HG02610 (cell line): Measurements from ENCODE around the gene ABCA13.

ENCODE experiments used
- ATAC-seq: cut with Tn5 transposase; IDR thresholded peaks from one replicate; pipeline ENCODE4 v1.9.1; 2021; ENCODE audit warnings: mild to moderate bottlenecking, moderate library complexity; ENCODE audit not compliant: unreplicated experiment

ABCA13 gene

DNA sequence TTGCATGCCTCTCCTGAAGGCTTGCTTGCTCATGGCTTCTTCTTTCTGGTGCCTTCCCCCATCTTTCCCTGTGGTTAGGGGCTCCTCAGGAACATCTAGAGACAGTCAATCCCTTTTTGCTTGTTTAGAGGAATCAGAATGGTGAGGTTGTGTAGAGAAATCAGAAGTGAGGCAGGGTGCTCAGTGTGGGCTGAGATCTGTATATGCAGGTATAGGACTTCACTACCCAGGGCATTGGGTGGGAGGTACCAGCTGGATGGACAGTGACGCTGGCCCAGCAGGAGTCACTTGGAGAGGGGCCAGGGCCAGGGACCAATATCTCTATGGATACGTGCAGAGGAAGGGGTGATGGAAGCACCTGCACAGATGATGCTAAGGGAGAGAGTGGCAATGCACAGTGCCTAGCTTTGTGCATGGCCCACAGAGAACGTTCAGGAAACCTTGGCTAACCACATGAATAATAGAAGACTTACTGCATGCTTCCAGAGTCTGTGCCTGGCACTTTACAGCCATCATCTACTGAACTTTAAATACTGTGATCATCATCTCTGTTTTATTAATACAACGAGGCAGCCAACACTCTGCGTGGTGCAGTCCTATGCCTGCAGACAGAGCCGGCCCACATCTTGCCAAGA lies 255.2 kb downstream of the ABCA13 start:
- no peak for ATAC-seq

DNA sequence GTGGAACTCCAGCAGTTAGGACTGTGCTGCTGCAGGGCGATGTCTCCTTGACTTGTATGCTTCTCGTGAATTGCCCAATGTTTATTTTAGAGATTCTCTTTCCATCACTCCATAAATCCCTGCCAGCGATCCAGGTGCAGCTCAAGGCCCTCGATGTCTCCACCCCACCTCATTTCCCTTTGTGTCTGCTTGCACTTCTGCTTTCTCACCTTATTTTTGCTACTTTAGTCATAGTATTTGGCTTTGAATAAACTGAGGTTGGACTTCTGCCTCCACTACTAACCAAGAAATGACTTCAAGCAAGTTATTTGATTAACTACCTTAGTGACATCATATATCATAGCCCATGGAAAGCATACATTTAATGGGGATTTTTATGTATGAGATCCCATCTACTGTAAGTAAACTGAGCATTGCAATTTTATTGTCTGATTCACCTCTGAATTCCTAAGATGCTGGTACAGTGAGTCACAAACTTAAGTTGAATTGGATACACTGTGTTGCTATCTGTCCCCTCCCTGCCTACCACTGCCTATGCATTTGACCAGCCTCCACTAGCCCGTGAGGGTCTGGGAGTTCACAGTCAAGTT lies 255.8 kb downstream of the ABCA13 start:
- no peak for ATAC-seq

DNA sequence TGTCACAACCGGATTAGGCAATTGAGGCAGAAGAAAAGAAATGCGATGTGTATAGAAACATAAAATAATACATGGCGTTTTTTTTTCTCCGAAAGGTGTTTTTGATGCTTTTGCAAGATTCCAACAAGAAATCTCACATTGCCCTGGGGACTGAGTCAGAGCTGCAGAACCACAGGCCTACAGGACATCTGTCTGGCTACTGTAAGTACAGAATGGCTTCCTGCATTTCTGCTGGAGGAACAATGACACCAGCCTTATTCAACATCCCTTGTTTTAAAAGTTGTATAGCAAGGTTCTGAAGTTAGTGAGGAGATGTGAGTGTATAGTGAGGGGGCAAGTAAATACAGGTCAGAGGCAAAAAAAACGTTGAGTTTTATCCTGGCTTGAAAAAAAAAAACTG lies 256.4 kb downstream of the ABCA13 start:
- no peak for ATAC-seq

DNA sequence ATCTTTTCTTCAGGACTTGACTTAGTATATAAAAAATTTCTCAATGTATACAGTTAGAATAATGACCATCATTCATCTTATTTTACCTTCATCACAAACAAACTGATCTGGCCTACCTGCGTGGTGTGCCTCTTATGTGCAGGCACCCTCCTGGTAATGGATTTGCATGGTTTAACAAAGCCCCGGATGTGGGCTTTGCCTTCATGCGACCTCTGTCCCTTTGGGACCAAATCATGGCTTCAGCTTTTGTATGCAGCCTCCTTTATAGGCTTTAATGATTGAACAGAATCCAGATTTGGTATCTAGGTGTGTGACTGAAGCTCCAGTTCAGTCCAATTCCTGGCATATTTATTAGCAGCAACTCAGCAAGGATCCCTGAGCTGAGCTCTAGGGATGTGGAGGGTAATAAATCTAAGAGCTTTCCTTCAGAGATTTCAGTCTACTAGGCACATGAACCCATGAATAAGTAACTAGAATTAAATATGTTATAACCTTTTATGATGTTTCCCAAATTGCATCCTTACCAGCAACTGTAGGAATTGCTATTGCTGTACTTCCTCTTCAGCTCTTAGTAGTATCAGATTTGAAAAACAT lies 256.9 kb downstream of the ABCA13 start:
- no peak for ATAC-seq

DNA sequence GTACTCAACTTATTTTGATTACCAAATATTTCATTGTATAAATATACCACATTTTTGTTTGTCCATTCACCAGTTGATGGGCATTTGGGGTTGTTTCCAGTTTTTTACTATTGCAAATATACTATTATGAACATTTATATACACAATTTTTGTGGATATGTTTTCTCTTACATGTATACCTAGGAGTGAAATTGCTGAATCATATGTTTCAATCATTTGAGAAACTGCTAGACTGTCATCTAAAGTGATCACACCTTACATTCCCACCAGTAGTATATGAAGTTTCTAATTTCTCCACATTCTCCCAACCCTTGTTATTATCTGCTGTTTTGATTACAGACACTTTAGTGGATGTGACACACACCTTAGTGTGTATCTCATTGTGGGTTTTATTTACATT lies 257.9 kb downstream of the ABCA13 start:
- ATAC-seq, result no peak

DNA sequence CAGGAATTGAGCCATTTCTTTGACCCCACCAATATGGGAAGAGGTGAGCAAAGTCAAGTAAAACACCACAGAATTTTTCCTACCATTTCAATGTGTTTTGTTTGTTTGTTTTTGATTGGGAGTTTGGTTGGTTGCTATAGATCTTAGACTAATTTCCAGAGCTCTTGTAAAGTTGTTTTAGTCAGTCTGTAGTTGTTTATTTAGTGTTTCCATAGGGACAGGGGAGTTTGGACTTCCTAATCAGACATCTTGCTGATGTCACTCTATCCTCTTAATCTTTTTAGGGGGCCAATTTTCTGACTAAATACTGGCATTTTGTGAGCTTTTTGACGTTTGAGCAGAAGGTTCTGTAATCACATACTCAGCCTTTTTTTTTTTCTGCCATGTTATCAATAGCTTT lies 266.9 kb downstream of the ABCA13 start:
- ATAC-seq, result no peak

DNA sequence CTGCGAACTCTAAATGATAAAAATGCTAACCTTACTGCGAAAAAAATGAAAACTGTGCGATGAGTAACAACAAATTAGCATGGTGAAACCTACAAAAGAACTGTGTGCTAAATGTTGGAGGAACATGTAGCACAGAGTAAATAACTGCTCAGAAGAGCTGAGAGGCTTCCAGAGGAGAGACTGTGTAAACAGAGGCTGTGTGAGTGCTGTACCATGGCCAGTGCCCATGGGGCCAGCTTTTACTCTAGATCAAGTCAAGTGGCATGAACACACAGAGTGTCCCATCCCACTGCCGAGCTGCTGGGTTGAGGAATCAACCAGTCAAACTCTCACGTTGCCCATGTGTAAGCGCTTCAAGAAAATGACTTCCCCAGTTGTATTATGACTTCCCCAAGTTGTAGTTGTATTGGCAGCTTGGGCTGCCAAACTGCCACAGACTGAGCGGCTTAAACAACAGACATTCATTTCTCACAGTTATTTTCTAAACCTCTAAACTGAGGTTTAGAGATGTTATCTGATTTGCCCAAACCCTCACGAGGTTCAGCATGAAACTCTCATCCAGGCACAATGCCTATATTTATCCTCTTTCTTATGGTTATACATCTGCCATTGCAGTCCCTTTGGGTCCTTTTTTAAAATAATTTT lies 270.7 kb downstream of the ABCA13 start:
- ATAC-seq, result no peak

DNA sequence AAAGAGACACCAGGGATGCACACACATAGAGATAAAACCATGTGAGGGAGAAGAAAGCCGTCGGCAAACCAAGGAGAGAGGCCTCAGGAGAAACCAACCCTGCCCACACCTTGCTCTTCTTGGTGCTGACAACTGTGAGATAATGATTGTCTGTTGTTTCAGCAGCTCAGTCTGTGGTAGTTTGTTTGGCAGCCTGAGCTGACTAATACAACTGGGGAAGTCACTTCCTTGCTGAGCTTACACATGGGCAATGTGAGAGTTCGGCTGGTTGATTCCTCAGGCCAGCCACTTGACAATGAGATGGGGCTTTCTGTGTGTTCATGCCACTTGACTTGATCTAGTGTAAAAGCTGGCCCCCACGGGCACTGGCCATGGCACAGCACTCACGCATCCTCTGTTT lies 271.8 kb downstream of the ABCA13 start:
- no peak for ATAC-seq

DNA sequence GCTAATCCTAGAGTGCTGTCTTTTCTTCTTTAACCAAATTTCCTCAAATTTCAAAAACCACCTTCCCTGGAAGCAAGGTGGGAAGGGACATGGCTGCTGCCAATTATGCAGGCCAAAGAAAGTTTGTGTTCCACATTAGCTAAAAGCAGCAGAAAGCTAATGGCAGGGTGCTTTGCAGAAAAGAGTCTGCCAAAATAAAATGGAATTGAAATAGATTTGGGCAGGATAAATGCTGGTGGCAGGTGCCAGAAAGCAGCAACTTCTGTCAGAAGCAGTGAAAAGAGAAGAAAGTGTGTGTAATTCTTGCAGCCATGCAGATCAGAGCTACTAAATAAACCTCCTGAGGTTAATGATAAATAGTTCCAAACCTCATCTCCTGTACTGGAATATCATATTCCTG lies 275.5 kb downstream of the ABCA13 start:
- no peak for ATAC-seq

DNA sequence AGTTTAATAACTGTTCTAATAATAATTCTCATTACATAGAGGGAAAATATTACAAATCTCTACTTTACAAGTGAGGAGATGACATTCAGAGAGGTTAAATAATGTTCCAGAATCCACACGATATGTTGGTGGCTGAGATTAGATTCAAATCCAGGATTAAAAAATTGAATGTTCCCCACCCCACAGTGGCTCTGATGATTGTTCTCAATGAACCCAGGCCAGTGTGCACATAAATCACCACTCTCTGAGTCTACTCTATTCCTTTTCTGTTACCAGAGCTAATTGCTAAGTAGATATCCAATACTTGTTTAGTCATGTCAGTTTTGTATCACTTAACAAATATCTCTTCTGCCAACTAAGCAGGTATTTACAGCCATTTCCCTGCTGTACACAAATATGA lies 281.0 kb downstream of the ABCA13 start:
- no peak for ATAC-seq

DNA sequence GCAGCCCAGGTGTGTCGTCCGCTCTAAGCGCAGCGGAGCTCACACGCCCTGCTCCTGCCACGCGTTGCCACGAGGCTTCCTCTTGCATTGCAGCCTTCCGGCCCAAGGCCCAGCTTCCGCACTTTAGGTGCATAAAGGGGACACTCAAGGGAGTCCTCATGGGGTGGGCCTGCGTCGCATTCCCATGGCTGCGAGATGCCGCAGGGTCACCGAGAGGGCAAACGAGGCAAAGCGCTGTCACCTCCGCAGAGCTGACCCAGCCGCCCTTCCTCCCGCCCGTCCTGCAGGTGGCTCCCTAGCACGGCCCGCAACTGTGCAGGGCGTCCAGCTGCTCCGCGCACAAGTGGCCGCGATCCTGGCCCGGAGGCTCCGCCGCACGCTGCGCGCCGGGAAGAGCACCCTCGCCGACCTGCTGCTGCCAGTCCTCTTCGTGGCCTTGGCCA lies 283.5 kb downstream of the ABCA13 start:
- no peak for ATAC-seq

DNA sequence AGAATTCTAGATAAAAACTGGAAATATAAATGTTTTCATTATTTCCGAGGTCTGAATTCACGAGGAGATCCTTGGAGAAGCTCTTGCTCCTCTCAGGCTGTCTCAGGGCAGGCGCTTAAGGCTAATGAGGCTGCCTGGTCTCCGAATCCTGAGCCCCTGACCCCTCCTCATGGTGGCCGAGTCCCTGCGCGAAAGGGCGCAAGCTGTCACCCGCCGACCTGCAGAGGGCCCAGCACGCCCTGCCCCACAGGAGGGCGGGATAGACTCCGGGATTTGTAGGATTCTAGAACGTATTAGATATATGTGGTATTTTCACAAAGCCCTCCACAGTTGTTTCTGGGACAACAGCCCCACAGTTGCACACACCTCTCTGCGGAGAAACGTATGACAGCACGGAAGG lies 284.1 kb downstream of the ABCA13 start:
- no peak for ATAC-seq

DNA sequence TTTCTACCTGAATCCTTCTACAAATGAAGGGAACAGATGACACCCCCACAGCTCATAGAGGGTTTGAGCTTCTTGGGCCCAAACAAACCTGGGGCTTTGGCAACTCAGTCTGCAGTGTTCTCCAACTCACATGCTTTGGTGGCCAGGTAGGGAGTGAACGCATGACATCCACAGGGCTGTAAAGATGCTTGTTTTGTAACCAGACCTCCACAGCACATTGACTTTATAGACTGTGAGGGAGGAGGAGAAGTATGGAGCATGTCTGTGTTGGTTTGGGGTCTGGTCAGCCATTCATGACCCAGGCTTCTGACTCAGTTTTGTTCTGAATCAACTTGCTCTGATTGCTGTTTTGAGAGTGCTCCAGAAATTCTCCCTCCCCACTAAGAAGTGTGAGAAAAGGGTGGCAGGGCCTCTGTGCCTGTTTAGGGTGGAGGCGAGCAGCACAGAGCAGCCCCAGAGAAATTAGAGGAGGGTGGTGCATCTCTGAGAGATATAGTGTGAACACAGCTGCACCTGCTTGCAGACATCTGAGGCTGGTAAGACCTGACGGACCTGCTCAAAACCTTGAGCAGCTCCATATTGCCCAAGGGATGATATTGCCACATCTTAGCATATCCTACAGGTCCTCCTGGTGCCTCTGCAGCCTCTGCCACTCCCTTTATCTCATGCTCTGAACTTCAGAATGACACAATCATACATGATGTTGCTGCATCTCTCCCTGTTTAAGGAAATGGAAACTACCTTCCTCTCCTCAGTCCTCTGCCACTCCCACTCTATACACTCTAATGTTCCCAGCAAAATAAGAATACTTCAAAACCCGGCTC lies 287.7 kb downstream of the ABCA13 start:
- no peak for ATAC-seq

DNA sequence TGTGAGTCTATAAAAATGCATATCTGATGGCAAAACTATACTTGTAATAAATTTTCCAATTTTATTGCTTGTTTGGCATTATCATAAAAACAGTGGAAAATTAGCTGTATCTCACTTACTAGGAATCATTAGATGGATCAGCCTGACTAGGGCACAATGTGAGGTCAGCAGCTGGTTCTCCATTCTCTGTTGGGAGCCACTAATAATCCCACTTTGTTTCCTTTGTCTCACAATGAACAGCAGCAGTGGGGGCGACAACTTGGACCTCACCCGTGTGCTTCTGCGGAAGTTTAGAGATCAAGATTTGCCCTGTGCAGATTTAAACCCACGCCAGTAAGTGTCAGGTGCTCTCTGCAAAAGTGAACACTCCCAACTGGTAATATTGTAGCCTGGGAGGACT lies 295.5 kb downstream of the ABCA13 start:
- ATAC-seq, result no peak

DNA sequence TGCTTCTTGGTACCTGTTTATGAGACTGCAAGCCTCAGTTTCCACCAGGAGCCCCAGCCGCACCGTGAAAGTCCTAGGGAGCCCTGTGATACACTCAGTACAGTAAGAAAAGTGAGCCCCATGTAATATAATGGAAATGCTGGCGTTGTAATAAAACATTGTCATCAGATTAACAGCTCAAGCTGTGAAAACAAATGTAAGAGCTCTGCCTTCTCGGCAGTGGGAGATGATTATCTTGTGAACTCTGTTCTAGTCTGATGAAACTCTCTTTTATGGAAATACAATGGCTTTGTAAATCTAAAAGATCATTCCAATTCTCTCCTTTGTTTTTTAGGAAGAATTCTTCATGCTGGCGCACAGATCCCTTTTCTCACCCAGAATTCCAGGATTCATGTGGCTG lies 299.9 kb downstream of the ABCA13 start:
- ATAC-seq, result no peak

DNA sequence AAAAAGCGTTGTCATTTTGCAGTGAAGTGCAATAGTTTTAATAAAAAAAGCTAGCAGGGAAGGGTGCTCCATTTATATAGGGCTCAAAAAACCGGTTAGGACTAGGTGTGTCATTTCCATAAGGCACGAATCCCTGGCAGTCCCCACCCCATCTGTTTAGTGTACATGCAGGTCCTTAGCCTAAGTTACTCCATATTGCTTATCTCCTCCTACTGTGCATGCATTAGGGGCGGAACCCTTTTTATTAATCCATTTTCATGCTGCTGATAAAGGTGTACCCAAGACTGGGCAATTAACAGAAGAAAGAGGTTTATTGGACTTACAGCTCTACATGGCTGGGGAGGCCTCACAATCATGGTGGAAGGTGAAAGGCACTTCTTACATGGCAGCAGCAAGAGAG lies 301.4 kb downstream of the ABCA13 start:
- ATAC-seq, result no peak

DNA sequence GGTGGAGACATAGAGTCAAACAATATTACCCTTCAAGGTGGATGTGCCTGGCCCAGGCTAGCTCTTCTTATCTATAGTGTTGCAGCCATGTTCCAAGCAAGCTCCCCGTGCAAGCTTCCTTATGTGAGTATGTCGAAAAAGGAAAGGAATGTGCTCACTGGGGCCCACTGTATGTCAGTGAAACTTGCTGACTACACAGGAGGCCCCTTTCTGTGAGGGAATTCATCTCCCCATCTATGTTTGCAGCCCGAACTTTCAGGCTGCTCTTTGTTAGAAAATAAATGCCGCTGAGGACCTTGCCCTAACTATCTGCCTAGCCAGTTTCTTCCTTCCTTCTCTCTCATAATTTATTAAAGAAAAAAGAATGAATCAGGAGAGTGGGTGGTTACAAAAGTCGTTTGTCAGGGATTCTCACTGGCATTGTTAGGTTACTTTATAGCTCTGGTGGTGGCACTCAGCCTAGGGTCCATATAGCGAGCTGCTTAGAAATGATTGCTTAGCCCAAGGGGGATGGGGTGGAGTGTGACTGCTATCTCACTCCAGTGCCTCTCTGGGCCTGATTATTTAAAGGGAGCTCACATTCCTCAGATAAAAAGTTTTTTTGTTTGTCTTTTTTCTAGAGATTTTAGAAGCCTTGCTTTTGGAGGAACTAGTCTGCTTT lies 302.1 kb downstream of the ABCA13 start:
- ATAC-seq, result no peak

DNA sequence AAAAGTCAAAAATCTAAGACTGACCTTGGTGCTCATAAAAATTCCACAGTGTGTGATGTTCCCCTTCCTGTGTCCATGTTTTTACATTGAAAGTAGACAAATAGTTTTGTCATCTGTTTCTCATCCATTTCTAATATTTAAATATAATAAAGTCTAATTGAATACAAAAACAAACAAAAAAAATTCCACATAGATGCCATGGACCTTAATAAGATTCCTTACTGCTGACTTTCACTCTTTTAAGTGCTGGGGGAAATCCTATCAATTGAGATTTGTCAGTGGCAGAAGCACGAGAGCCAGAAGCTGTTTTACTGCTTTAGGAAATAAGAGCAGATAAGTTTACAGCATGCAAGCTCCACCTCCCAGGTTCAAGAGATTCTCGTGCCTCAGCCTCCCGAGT lies 310.0 kb downstream of the ABCA13 start:
- no peak for ATAC-seq

DNA sequence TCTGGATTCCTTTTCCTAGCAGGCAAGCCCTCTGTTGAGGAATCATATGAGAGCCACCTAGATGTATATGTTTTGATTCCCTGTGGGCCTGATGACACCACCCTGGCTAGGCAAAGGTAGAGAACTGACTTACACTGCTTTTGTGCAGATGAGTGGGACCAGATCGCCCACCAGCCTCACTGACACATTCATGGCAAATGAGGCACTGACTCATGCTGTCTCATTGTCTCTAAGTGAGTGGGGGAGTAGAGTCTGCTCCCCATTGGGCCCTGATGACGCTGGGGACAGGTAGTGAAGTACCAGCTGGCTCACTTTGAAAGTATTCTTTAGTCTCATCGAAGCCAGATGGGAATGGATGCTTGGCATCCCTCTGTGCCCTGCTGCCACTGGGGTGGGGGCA lies 326.3 kb downstream of the ABCA13 start:
- no peak for ATAC-seq

DNA sequence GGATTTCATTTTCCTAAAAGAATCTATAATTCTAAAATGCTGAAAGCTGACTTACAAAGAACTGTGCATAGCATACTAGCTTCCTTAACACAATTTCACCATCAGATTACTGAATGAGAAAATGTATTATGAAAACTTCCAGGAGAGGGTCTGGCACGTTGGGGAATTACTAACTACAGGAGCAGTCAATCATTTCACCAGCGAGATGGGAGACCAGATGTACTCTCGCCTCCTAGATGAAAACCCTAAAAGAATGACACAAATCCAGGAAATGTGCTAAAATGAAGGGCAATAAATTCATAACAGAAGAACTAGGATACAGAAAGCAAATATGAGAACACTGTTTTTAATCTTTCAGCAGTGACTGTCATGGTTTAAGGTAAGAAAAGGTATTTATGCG lies 330.8 kb downstream of the ABCA13 start:
- ATAC-seq, result no peak

DNA sequence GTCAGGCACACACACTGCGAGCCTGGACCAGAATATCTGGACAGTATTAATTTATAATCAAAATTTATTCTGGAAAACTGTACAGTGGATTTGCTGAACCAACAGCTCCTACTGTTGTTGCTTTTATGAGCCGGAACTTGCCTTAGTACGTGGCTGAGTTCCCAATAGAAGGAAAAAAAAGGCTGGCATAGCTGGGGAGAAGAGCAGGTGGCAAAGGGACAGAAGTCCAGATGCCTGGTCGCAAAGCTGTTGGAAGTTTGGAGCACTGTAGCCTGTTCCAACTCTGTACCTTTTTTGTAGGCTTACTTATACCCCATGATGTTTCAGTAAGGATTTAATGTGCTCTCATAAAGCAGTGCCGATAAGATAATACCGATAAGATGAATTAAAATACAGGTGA lies 333.8 kb downstream of the ABCA13 start:
- ATAC-seq, result no peak
